HCT116 (cell line): ENCODE data around the gene OR5H14. TPM values are rescaled to one million over a fixed set of nuclear protein-coding genes. Genes with fewer than 3 reads are reported as not detected.

ENCODE experiments used
- ATAC-seq: fragments of 200-7000 bp; cut with Tn5 transposase; 2 replicates; pipeline ENCODE4 v1.9.1; 2020; ENCODE audit warnings: mild to moderate bottlenecking, moderate library complexity
- BruUV-seq: library from RNA; stranded (reverse); fragments of 400-500 nt; replicated peaks from 2 replicates; lab custom pipeline; 2021; lab: Mats Ljungman, UMichigan
- CTCF ChIA-PET: fragments of 300-600 bp; sonication (Branson Sonifier 250); formaldehyde crosslinking; loops from one replicate; lab custom pipeline; 2021; ENCODE audit warnings: antibody characterized with exemption; lab: Charles Lee
- POLR2A ChIA-PET: fragments of 300-600, 350-600 bp; sonication (Branson Sonifier 250); formaldehyde crosslinking; loops from one replicate; lab custom pipeline; 2021; ENCODE audit warnings: antibody characterized with exemption; lab: Charles Lee
- RAD21 ChIA-PET, 2 experiments: fragments of 300-600 bp; sonication (Branson Sonifier 250); formaldehyde crosslinking; loops; one replicate each; lab custom pipeline; 2023; ENCODE audit warnings: low total read pairs in 2 of 2; ENCODE audit not compliant: uncharacterized antibody in 2 of 2, unreplicated experiment in 2 of 2, low non-redundant PET in 1 of 2; lab: Charles Lee
- DNase-seq: peaks from one replicate; pipeline ENCODE4 v3.0.0-alpha.2; 2010; ENCODE audit warnings: low read depth, low spot score
- H2AFZ ChIP-seq: fragments of 200-600 bp; shearing (Covaris generic), sonication (generic); 2 replicates; pipeline ENCODE4 v1.6.1; 2017; ENCODE audit warnings: low read depth, mixed run types, mixed read lengths, antibody characterized with exemption, low read length; ENCODE audit not compliant: poor library complexity, severe bottlenecking
- H3K27ac ChIP-seq: 2 replicates; pipeline ENCODE4 v1.5.1; 2012; ENCODE audit warnings: low read depth, low read length
- H3K27me3 ChIP-seq: fragments of 200-600 bp; sonication (generic); 2 replicates; pipeline ENCODE4 v1.6.1; 2016; ENCODE audit warnings: mixed run types, low read length, mixed read lengths; ENCODE audit not compliant: insufficient read depth
- H3K36me3 ChIP-seq, 2 experiments: fragments of 200-500 bp in 1 of 2; fragments of 200-600 bp in 1 of 2; sonication (Bioruptor generic) in 1 of 2; sonication (generic) in 1 of 2; 2 replicates each; pipeline versions ENCODE4 v1.5.1 to v1.6.1; 2014 to 2016; ENCODE audit warnings: low read length in 2 of 2, inconsistent platforms in 1 of 2, mixed read lengths in 1 of 2, mixed run types in 1 of 2; ENCODE audit not compliant: insufficient read depth in 2 of 2, control insufficient read depth in 1 of 2
- H3K4me1 ChIP-seq, 2 experiments: fragments of 200-600 bp in 1 of 2; sonication (generic) in 1 of 2; 2 replicates each; pipeline versions ENCODE4 v1.5.1 to v1.6.1; 2012 to 2017; ENCODE audit warnings: low read length in 2 of 2, inconsistent platforms in 1 of 2, mild to moderate bottlenecking in 1 of 2, mixed read lengths in 1 of 2, mixed run types in 1 of 2, moderate library complexity in 1 of 2; ENCODE audit not compliant: insufficient read depth in 2 of 2, control insufficient read depth in 1 of 2
- H3K4me2 ChIP-seq: fragments of 200-600 bp; sonication (generic); 2 replicates; pipeline ENCODE4 v1.6.1; 2017; ENCODE audit warnings: mixed run types, low read length, mixed read lengths
- H3K4me3 ChIP-seq, 2 experiments: fragments of 200-600 bp in 1 of 2; sonication (generic) in 1 of 2; replicated peaks in 1 of 2; 2 replicates each; pipeline ENCODE4 v1.5.1; 2011 to 2016; ENCODE audit warnings: low read length in 2 of 2, control low read depth in 1 of 2, low read depth in 1 of 2, mild to moderate bottlenecking in 1 of 2, mixed read lengths in 1 of 2, mixed run types in 1 of 2
- H3K79me2 ChIP-seq: fragments of 200-600 bp; sonication (generic); 2 replicates; pipeline ENCODE4 v1.6.1; 2017; ENCODE audit warnings: mild to moderate bottlenecking, mixed run types, low read length, moderate library complexity, mixed read lengths; ENCODE audit not compliant: insufficient read depth
- H3K9ac ChIP-seq: fragments of 200-600 bp; sonication (generic); 2 replicates; pipeline ENCODE4 v1.6.1; 2016; ENCODE audit warnings: low read length, mixed read lengths
- H3K9me2 ChIP-seq: fragments of 200-600 bp; sonication (generic), shearing (Covaris generic); 2 replicates; pipeline ENCODE4 v1.6.1; 2017; ENCODE audit warnings: mixed run types, mild to moderate bottlenecking, moderate library complexity; ENCODE audit not compliant: insufficient read depth
- H3K9me3 ChIP-seq, 2 experiments: fragments of 200-500 bp in 1 of 2; fragments of 200-600 bp in 1 of 2; sonication (Bioruptor generic) in 1 of 2; sonication (generic) in 1 of 2; 2 replicates each; pipeline ENCODE4 v1.6.1; 2014 to 2017; ENCODE audit warnings: low read length in 2 of 2, mixed read lengths in 2 of 2, inconsistent platforms in 1 of 2, low read depth in 1 of 2, mild to moderate bottlenecking in 1 of 2, mixed run types in 1 of 2, moderate library complexity in 1 of 2; ENCODE audit not compliant: control insufficient read depth in 1 of 2, insufficient read depth in 1 of 2
- H4K20me1 ChIP-seq: fragments of 200-600 bp; sonication (generic), shearing (Covaris generic); 2 replicates; pipeline ENCODE4 v1.6.1; 2017; ENCODE audit warnings: mixed run types, mild to moderate bottlenecking, moderate library complexity; ENCODE audit not compliant: insufficient read depth
- ATF3 ChIP-seq: IDR thresholded peaks from 2 replicates; pipeline ENCODE4 v1.6.1; 2012
- CBX3 ChIP-seq: IDR thresholded peaks from 2 replicates; pipeline ENCODE4 v1.6.1; 2012; ENCODE audit warnings: low read depth
- CEBPB ChIP-seq: IDR thresholded peaks from 2 replicates; pipeline ENCODE4 v1.6.1; 2012; ENCODE audit warnings: low read depth
- EZH2 ChIP-seq: fragments of 200-600 bp; sonication (generic); IDR thresholded peaks from 2 replicates; pipeline ENCODE4 v1.6.1; 2017; ENCODE audit warnings: antibody characterized with exemption, mixed run types
- EZH2phosphoT487 ChIP-seq: fragments of 200-600 bp; IDR thresholded peaks from 2 replicates; pipeline ENCODE4 v1.6.1; 2018; ENCODE audit warnings: antibody characterized with exemption, borderline replicate concordance
- FOSL1 ChIP-seq: IDR thresholded peaks from 2 replicates; pipeline ENCODE4 v1.6.1; 2012; ENCODE audit warnings: low read depth
- JUND ChIP-seq: IDR thresholded peaks from 2 replicates; pipeline ENCODE4 v1.6.1; 2012
- POLR2A ChIP-seq: IDR thresholded peaks from 2 replicates; pipeline ENCODE4 v1.7.0; 2011; ENCODE audit warnings: borderline replicate concordance; ENCODE audit not compliant: insufficient read depth, insufficient read length; ENCODE audit errors: extremely low read depth
- RAD21 ChIP-seq: IDR thresholded peaks from 2 replicates; pipeline ENCODE4 v1.6.1; 2012; ENCODE audit warnings: low read depth, mild to moderate bottlenecking
- REST ChIP-seq: IDR thresholded peaks from 2 replicates; pipeline ENCODE4 v1.6.1; 2012; ENCODE audit warnings: low read depth
- SP1 ChIP-seq: IDR thresholded peaks from 2 replicates; pipeline ENCODE4 v1.6.1; 2012; ENCODE audit warnings: low read depth
- SRF ChIP-seq: IDR thresholded peaks from 2 replicates; pipeline ENCODE4 v1.6.1; 2012; ENCODE audit warnings: low read depth
- TCF7L2 ChIP-seq: IDR thresholded peaks from 2 replicates; pipeline ENCODE4 v1.7.0; 2011; ENCODE audit warnings: borderline replicate concordance, inconsistent platforms; ENCODE audit not compliant: insufficient read depth, insufficient read length; ENCODE audit errors: extremely low read depth
- ZFX ChIP-seq: fragments of 450-650 bp; IDR thresholded peaks from 2 replicates; pipeline ENCODE4 v1.6.1; 2017
- ZNF274 ChIP-seq: fragments of 200-500 bp; sonication (Bioruptor generic); IDR thresholded peaks from 2 replicates; pipeline ENCODE4 v1.6.1; 2014; ENCODE audit warnings: mild to moderate bottlenecking, low read depth, low read length, inconsistent platforms
- intact Hi-C: fragments of 100-400 bp; cut with micrococcal nuclease; formaldehyde crosslinking; loops from 2 replicates; pipeline ENCODE4 v1.10.0; 2022
- total RNA-seq: library from RNA; stranded (reverse); gene quantifications from one replicate; pipeline ENCODE4 v1.2.1, GENCODE V29; 2021; ENCODE audit not compliant: unreplicated experiment

The OR5H14 gene
- total RNA-seq, 1 experiment from 2014 or later = not detected

GRCh38 chr3:98110550-98110908 lies 36.8 kb upstream of the OR5H14 start:
- CTCF ChIA-PET = no interaction called here
- intact Hi-C loops = no loop called here

GRCh38 chr3:98114264-98114663 lies 33.0 kb upstream of the OR5H14 start:
- CTCF ChIA-PET = no interaction called here
- DNase-seq (no peak), ATAC-seq (0 out of 2 replicates have a peak, but pooled peaks have one; percentile 40)
- H3K4me3 ChIP-seq = no peak overlapping the region
- no peak overlapping the region for H3K27ac ChIP-seq
- RAD21 ChIA-PET = no interaction called here
- intact Hi-C loops = no loop called here
- no peaks in the 10 kb centered on the region for H3K4me1 ChIP-seq
- BruUV-seq = no TSS peak
- H2AFZ ChIP-seq = no peak overlapping the region
- no peak overlapping the region for H3K9ac ChIP-seq
- no peaks in the 10 kb centered on the region for H3K36me3 ChIP-seq
- H3K27me3 ChIP-seq = 0 out of 2 replicates have a peak, but pooled peaks cover 3% of the 10 kb centered on the region
- H3K4me2 ChIP-seq = no peak overlapping the region
- no peaks in the 10 kb centered on the region for H3K9me2 ChIP-seq
- no peaks in the 10 kb centered on the region for H3K9me3 ChIP-seq
- H4K20me1 ChIP-seq = no peaks in the 10 kb centered on the region
- no peak for TF ChIP-seq ATF3
- TF ChIP-seq REST = no peak
- no peak for TF ChIP-seq ZNF274
- TF ChIP-seq RAD21 = no peak
- TF ChIP-seq CEBPB = no peak
- TF ChIP-seq SP1 = no peak
- TF ChIP-seq POLR2A = no peak
- TF ChIP-seq EZH2phosphoT487 = no peak
- TF ChIP-seq SRF = no peak
- TF ChIP-seq EZH2 = no peak
- TF ChIP-seq JUND = no peak
- TF ChIP-seq ZFX = no peak
- POLR2A ChIA-PET = no interaction called here
- H3K79me2 ChIP-seq = no peaks in the 10 kb centered on the region

More at GRCh38 chr3:98110550-98110908, 36.8 kb upstream of the OR5H14 start:
- TF ChIP-seq RAD21 (no peak), FOSL1 (no peak), ATF3 (no peak), TCF7L2 (no peak), ZFX (no peak), SP1 (no peak), POLR2A (no peak), EZH2phosphoT487 (no peak), CBX3 (no peak), SRF (no peak)
- Histone ChIP-seq H3K27me3 (no peaks in the 10 kb centered on the region), H3K36me3 (no peaks in the 10 kb centered on the region), H3K9me2 (no peaks in the 10 kb centered on the region), H3K9ac (no peak overlapping the region), H3K4me2 (no peak overlapping the region), H4K20me1 (no peaks in the 10 kb centered on the region), H3K4me1 (no peaks in the 10 kb centered on the region), H3K79me2 (no peaks in the 10 kb centered on the region), H3K9me3 (no peaks in the 10 kb centered on the region), H2AFZ (no peak overlapping the region), H3K27ac (no peak overlapping the region), H3K4me3 (no peak overlapping the region)
- RAD21 ChIA-PET = no interaction called here
- ATAC-seq = no peak
- no TSS peak for BruUV-seq
- DNase-seq = no peak
- POLR2A ChIA-PET = no interaction called here
